ENCODE measurements around the gene PGAM5.
A peak's percentile ranks its signal among the peaks of the same experiment; 100 is the strongest.
"Not testable (repeated sequence)": the region's sequence is repeated elsewhere in the genome, so short reads cannot be mapped to it uniquely, and the experiment has no call there.

PGAM5 gene

GRCh38 chr12:132689227-132689626 is 21.4 kb upstream of the PGAM5 start:
- DNase-seq: no peak

GRCh38 chr12:132690112-132690511 is 20.5 kb upstream of the PGAM5 start:
- DNase-seq: no peak

- DNase-seq: not testable (repeated sequence)
Measured at GRCh38 chr12:132692030-132692429, 18.6 kb upstream of the PGAM5 start.

- not testable (repeated sequence) for DNase-seq
Measured at GRCh38 chr12:132694888-132695287, 15.8 kb upstream of the PGAM5 start.

GRCh38 chr12:132695431-132695830 is 15.2 kb upstream of the PGAM5 start:
- no peak for DNase-seq

- DNase-seq: peak; percentile 65
Measured at GRCh38 chr12:132698341-132698740, 12.3 kb upstream of the PGAM5 start.

GRCh38 chr12:132700212-132700822 is 10.3 kb upstream of the PGAM5 start:
- peak; percentile 52 for DNase-seq

- no peak for DNase-seq
Measured at GRCh38 chr12:132702640-132703039, 8.0 kb upstream of the PGAM5 start.

GRCh38 chr12:132703641-132704040 is 7.0 kb upstream of the PGAM5 start:
- DNase-seq: no peak

GRCh38 chr12:132707241-132707640 is 3.4 kb upstream of the PGAM5 start:
- DNase-seq: no peak

GRCh38 chr12:132708150-132708549 is 2.5 kb upstream of the PGAM5 start:
- no peak for DNase-seq

- no peak for DNase-seq
Measured at GRCh38 chr12:132710043-132710404, 618 bp upstream of the PGAM5 start.

GRCh38 chr12:132711080-132711843 is 620 bp downstream of the PGAM5 start:
- peak; percentile 26 for DNase-seq

GRCh38 chr12:132713123-132713522 is 2.5 kb downstream of the PGAM5 start:
- no peak for DNase-seq

GRCh38 chr12:132715874-132716273 is 5.2 kb downstream of the PGAM5 start:
- DNase-seq: no peak

- no peak for DNase-seq
Measured at GRCh38 chr12:132716356-132716755, 5.7 kb downstream of the PGAM5 start.

GRCh38 chr12:132717011-132717410 is 6.4 kb downstream of the PGAM5 start:
- no peak for DNase-seq

GRCh38 chr12:132717531-132718387 is 7.1 kb downstream of the PGAM5 start:
- DNase-seq: no peak

- DNase-seq: no peak
Measured at GRCh38 chr12:132718644-132719043, 8.0 kb downstream of the PGAM5 start.

GRCh38 chr12:132719141-132719953 is 8.7 kb downstream of the PGAM5 start:
- no peak for DNase-seq

GRCh38 chr12:132719954-132720324 is 9.3 kb downstream of the PGAM5 start:
- no peak for DNase-seq

GRCh38 chr12:132720606-132721345 is 10.1 kb downstream of the PGAM5 start:
- no peak for DNase-seq

All from inflammatory macrophage treated with lipopolysaccharide for 4 hours (primary cell).